ENCODE measurements around the gene MEP1A.

- no peak for TF ChIP-seq CTCF (IDR thresholded peaks at IDR 0.05)
- TF ChIP-seq EZH2 (IDR thresholded peaks at IDR 0.05; ENCODE audit: borderline replicate concordance, insufficient read depth, low read depth, low read length, poor library complexity, severe bottlenecking) = no peak
These were observed 34.0 kb upstream of the MEP1A start for GRCh38 chr6:46758960-46759753.
